Hematopoietic multipotent progenitor cell treated with erythropoietin and hydrocortisone succinate and interleukin-3 and kit ligand, for 15 days (in vitro differentiated cells): ENCODE measurements around the gene GRIK2.

Experiments
- DNase-seq: peaks from one replicate; pipeline ENCODE4 v3.0.0-alpha.2; 2015; ENCODE audit warnings: low spot score

GRIK2 gene

GRCh38 chr6:101716810-101717209, 323.3 kb downstream of the GRIK2 start:
- DNase-seq: no peak

GRCh38 chr6:101719521-101719920, 326.0 kb downstream of the GRIK2 start:
- DNase-seq: no peak

GRCh38 chr6:101722471-101722870, 329.0 kb downstream of the GRIK2 start:
- no peak for DNase-seq

- DNase-seq: no peak
Measured at GRCh38 chr6:101722991-101723579, 329.6 kb downstream of the GRIK2 start.

GRCh38 chr6:101728388-101728787, 334.9 kb downstream of the GRIK2 start:
- DNase-seq: no peak

- no peak for DNase-seq
Measured at GRCh38 chr6:101728956-101729355, 335.4 kb downstream of the GRIK2 start.

GRCh38 chr6:101730954-101731353, 337.4 kb downstream of the GRIK2 start:
- no peak for DNase-seq

- DNase-seq: no peak
Measured at GRCh38 chr6:101733899-101734298, 340.4 kb downstream of the GRIK2 start.

- DNase-seq: no peak
Measured at GRCh38 chr6:101738481-101738880, 345.0 kb downstream of the GRIK2 start.

- no peak for DNase-seq
Measured at GRCh38 chr6:101740631-101741030, 347.1 kb downstream of the GRIK2 start.

- DNase-seq: no peak
Measured at GRCh38 chr6:101741474-101742171, 348.1 kb downstream of the GRIK2 start.

- DNase-seq: no peak
Measured at GRCh38 chr6:101747160-101747559, 353.7 kb downstream of the GRIK2 start.

- DNase-seq: no peak
Measured at GRCh38 chr6:101747716-101748115, 354.2 kb downstream of the GRIK2 start.

GRCh38 chr6:101755931-101756330, 362.4 kb downstream of the GRIK2 start:
- no peak for DNase-seq

- no peak for DNase-seq
Measured at GRCh38 chr6:101758368-101758767, 364.9 kb downstream of the GRIK2 start.

GRCh38 chr6:101760843-101761621, 367.5 kb downstream of the GRIK2 start:
- no peak for DNase-seq

- no peak for DNase-seq
Measured at GRCh38 chr6:101762851-101763250, 369.3 kb downstream of the GRIK2 start.

GRCh38 chr6:101765281-101765680, 371.8 kb downstream of the GRIK2 start:
- DNase-seq: no peak

- no peak for DNase-seq
Measured at GRCh38 chr6:101770116-101770515, 376.6 kb downstream of the GRIK2 start.

- DNase-seq: no peak
Measured at GRCh38 chr6:101776919-101777350, 383.4 kb downstream of the GRIK2 start.

GRCh38 chr6:101777646-101778045, 384.1 kb downstream of the GRIK2 start:
- no peak for DNase-seq

- DNase-seq: no peak
Measured at GRCh38 chr6:101779051-101779844, 385.7 kb downstream of the GRIK2 start.
